IMR-90 (cell line): ENCODE data around the gene FOSL2. TPM values are rescaled to one million over a fixed set of nuclear protein-coding genes. Genes with fewer than 3 reads are reported as not detected.

Source experiments
- ATAC-seq: fragments of 200-7000 bp; cut with Tn5 transposase; 2 replicates; pipeline ENCODE4 v1.9.1; 2020; ENCODE audit warnings: low read depth, mild to moderate bottlenecking, moderate library complexity
- BruUV-seq: library from RNA; stranded (reverse); fragments of 400-500 nt; replicated peaks from 2 replicates; lab custom pipeline; 2021; lab: Mats Ljungman, UMichigan
- CTCF ChIA-PET: fragments of 300-600 bp; formaldehyde crosslinking; extraction: SDS; loops from one replicate; lab custom pipeline; 2021; ENCODE audit warnings: antibody characterized with exemption; lab: Yijun Ruan, JAX
- POLR2A ChIA-PET: fragments of 300-600 bp; sonication (Branson Sonifier 250); formaldehyde crosslinking; loops from one replicate; lab custom pipeline; 2022; ENCODE audit warnings: antibody characterized with exemption; ENCODE audit not compliant: unreplicated experiment; lab: Charles Lee
- DNase-seq: peaks from one replicate; pipeline ENCODE4 v3.0.0; 2013
- H2AFZ ChIP-seq: replicated peaks from 2 replicates; pipeline ENCODE3; 2013; ENCODE audit warnings: low read length, mild to moderate bottlenecking; ENCODE audit not compliant: poor library complexity
- H2AK5ac ChIP-seq: 2 replicates; pipeline ENCODE4 v1.6.1; 2013; ENCODE audit warnings: low read depth, low read length, inconsistent platforms
- H2AK9ac ChIP-seq: replicated peaks from 2 replicates; pipeline ENCODE3; 2013; ENCODE audit warnings: mild to moderate bottlenecking, low read depth, low read length, moderate library complexity; ENCODE audit not compliant: poor library complexity
- H2BK120ac ChIP-seq: 2 replicates; pipeline ENCODE4 v1.6.1; 2013; ENCODE audit warnings: low read depth, low read length, inconsistent platforms
- H2BK15ac ChIP-seq: 3 replicates; pipeline ENCODE4 v1.6.1; 2013; ENCODE audit warnings: low read depth, low read length, inconsistent platforms
- H2BK20ac ChIP-seq: 2 replicates; pipeline ENCODE4 v1.6.1; 2013; ENCODE audit warnings: low read depth, mild to moderate bottlenecking, inconsistent platforms, low read length, moderate library complexity
- H2BK5ac ChIP-seq: 2 replicates; pipeline ENCODE4 v1.6.1; 2013; ENCODE audit warnings: mild to moderate bottlenecking, low read depth, low read length, inconsistent platforms; ENCODE audit not compliant: poor library complexity, severe bottlenecking
- H3K14ac ChIP-seq: replicated peaks from 2 replicates; pipeline ENCODE4 v1.6.1; 2013; ENCODE audit warnings: low read depth, low read length, inconsistent platforms
- H3K18ac ChIP-seq: 2 replicates; pipeline ENCODE4 v1.6.1; 2013; ENCODE audit warnings: low read depth, low read length, control low read depth
- H3K23ac ChIP-seq: 2 replicates; pipeline ENCODE4 v1.6.1; 2013; ENCODE audit warnings: low read depth, low read length, inconsistent platforms
- H3K27ac ChIP-seq: 2 replicates; pipeline ENCODE4 v1.5.1; 2013; ENCODE audit warnings: mild to moderate bottlenecking, control low read depth, low read length; ENCODE audit not compliant: insufficient read depth
- H3K27me3 ChIP-seq: 2 replicates; pipeline ENCODE4 v1.6.1; 2013; ENCODE audit warnings: low read length; ENCODE audit not compliant: control insufficient read depth, insufficient read depth
- H3K36me3 ChIP-seq: 2 replicates; pipeline ENCODE4 v1.6.1; 2013; ENCODE audit warnings: low read length, mixed read lengths; ENCODE audit not compliant: control insufficient read depth, insufficient read depth
- H3K4ac ChIP-seq: 2 replicates; pipeline ENCODE4 v1.6.1; 2013; ENCODE audit warnings: low read depth, low read length, inconsistent platforms
- H3K4me1 ChIP-seq: 2 replicates; pipeline ENCODE4 v1.6.1; 2013; ENCODE audit warnings: low read length, mixed read lengths; ENCODE audit not compliant: control insufficient read depth, insufficient read depth
- H3K4me2 ChIP-seq: 2 replicates; pipeline ENCODE4 v1.6.1; 2013; ENCODE audit warnings: low read depth, mild to moderate bottlenecking, control low read depth, low read length, moderate library complexity
- H3K4me3 ChIP-seq: 2 replicates; pipeline ENCODE4 v1.5.1; 2013; ENCODE audit warnings: low read depth, mild to moderate bottlenecking, control low read depth, low read length, moderate library complexity; ENCODE audit not compliant: insufficient read depth
- H3K56ac ChIP-seq: 2 replicates; pipeline ENCODE4 v1.6.1; 2013; ENCODE audit warnings: low read length, inconsistent platforms; ENCODE audit not compliant: insufficient read depth; ENCODE audit errors: extremely low read depth
- H3K79me1 ChIP-seq, 2 experiments: 2 replicates each; pipeline ENCODE4 v1.6.1; 2013; ENCODE audit warnings: low read length in 2 of 2, inconsistent platforms in 1 of 2, low read depth in 1 of 2
- H3K9ac ChIP-seq: 2 replicates; pipeline ENCODE4 v1.6.1; 2013; ENCODE audit warnings: low read depth, low read length, control low read depth
- H3K9me1 ChIP-seq: 2 replicates; pipeline ENCODE4 v1.6.1; 2013; ENCODE audit warnings: low read length, inconsistent platforms; ENCODE audit not compliant: insufficient read depth
- H3K9me3 ChIP-seq: 2 replicates; pipeline ENCODE4 v1.6.1; 2013; ENCODE audit warnings: low read length; ENCODE audit not compliant: control insufficient read depth, insufficient read depth
- H4K20me1 ChIP-seq: 2 replicates; pipeline ENCODE4 v1.6.1; 2013; ENCODE audit warnings: low read length, inconsistent platforms; ENCODE audit not compliant: insufficient read depth
- H4K5ac ChIP-seq: 2 replicates; pipeline ENCODE4 v1.6.1; 2013; ENCODE audit warnings: mild to moderate bottlenecking, low read depth, low read length, control low read depth
- H4K8ac ChIP-seq, 2 experiments: 2 replicates each; pipeline ENCODE4 v1.6.1; 2013; ENCODE audit warnings: low read depth in 2 of 2, low read length in 2 of 2, control low read depth in 1 of 2, inconsistent platforms in 1 of 2
- H4K91ac ChIP-seq: 2 replicates; pipeline ENCODE4 v1.6.1; 2013; ENCODE audit warnings: low read depth, low read length, inconsistent platforms; ENCODE audit not compliant: insufficient read depth
- BHLHE40 ChIP-seq: fragments of 150-350 bp; IDR thresholded peaks from 2 replicates; pipeline ENCODE4 v1.6.1; 2016; ENCODE audit warnings: mild to moderate bottlenecking, low read depth, low read length
- CEBPB ChIP-seq: IDR thresholded peaks from 2 replicates; pipeline ENCODE4 v1.6.1; 2012; ENCODE audit warnings: low read depth, low read length, improper control_type of control experiment
- CHD1 ChIP-seq: IDR thresholded peaks from 2 replicates; pipeline ENCODE4 v1.6.1; 2012; ENCODE audit warnings: low read depth, low read length, improper control_type of control experiment
- ELK1 ChIP-seq: fragments of 150-350 bp; IDR thresholded peaks from 2 replicates; pipeline ENCODE4 v1.6.1; 2016; ENCODE audit warnings: low read depth, mild to moderate bottlenecking, low read length, moderate library complexity, borderline replicate concordance
- FOS ChIP-seq: fragments of 150-350 bp; IDR thresholded peaks from 2 replicates; pipeline ENCODE4 v1.6.1; 2016; ENCODE audit warnings: low read depth, low read length
- MAFK ChIP-seq: IDR thresholded peaks from 2 replicates; pipeline ENCODE4 v1.6.1; 2012; ENCODE audit warnings: low read depth, low read length, improper control_type of control experiment
- MAZ ChIP-seq: IDR thresholded peaks from 2 replicates; pipeline ENCODE4 v1.6.1; 2012; ENCODE audit warnings: low read depth, mild to moderate bottlenecking, low read length, improper control_type of control experiment, moderate library complexity, borderline replicate concordance
- MXI1 ChIP-seq: IDR thresholded peaks from 2 replicates; pipeline ENCODE4 v1.6.1; 2012; ENCODE audit warnings: low read depth, mild to moderate bottlenecking, low read length, moderate library complexity, borderline replicate concordance
- NFE2L2 ChIP-seq: fragments of 150-350 bp; IDR thresholded peaks from 2 replicates; pipeline ENCODE4 v1.6.1; 2016; ENCODE audit warnings: low read depth, mild to moderate bottlenecking, low read length
- POLR2A ChIP-seq: IDR thresholded peaks from 2 replicates; pipeline ENCODE4 v1.6.1; 2012; ENCODE audit warnings: mild to moderate bottlenecking, low read depth, low read length
- RAD21 ChIP-seq: IDR thresholded peaks from 2 replicates; pipeline ENCODE4 v1.6.1; 2012; ENCODE audit warnings: low read length, improper control_type of control experiment
- RCOR1 ChIP-seq: IDR thresholded peaks from 2 replicates; pipeline ENCODE4 v1.6.1; 2012; ENCODE audit warnings: mild to moderate bottlenecking, low read length, improper control_type of control experiment; ENCODE audit not compliant: insufficient replicate concordance
- RFX5 ChIP-seq: IDR thresholded peaks from 2 replicates; pipeline ENCODE4 v1.8.0; 2012; ENCODE audit warnings: low read depth, mild to moderate bottlenecking, low read length, moderate library complexity
- SMC3 ChIP-seq: fragments of 150-350 bp; IDR thresholded peaks from 2 replicates; pipeline ENCODE4 v1.6.1; 2016; ENCODE audit warnings: low read depth, mild to moderate bottlenecking, antibody characterized with exemption, low read length, moderate library complexity
- WGBS, 2 experiments: methylation state at CpG; one replicate each; pipeline versions ENCODE4 v1.1.5 to v1.1.7; 2013; ENCODE audit warnings: missing lambda C conversion rate in 2 of 2; ENCODE audit not compliant: insufficient read length in 1 of 2; ENCODE audit errors: extremely low coverage in 2 of 2; 5-methylcytosine and 5-hydroxymethylcytosine counted together
- dilution Hi-C: fragments of 300-500 bp; cut with HindIII; formaldehyde crosslinking; loops from one replicate; pipeline ENCODE4 v1.14.3; 2018; ENCODE audit warnings: low sequenced_read_pairs; ENCODE audit not compliant: unreplicated experiment
- in situ Hi-C: fragments of 300-500 bp; cut with MboI; formaldehyde crosslinking; loops from 3 replicates; pipeline ENCODE4 v1.14.3; 2019; ENCODE audit warnings: low sequenced_read_pairs, inconsistent platforms, mixed read lengths
- intact Hi-C: fragments of 100-400 bp; cut with micrococcal nuclease; formaldehyde crosslinking; loops from 2 replicates; pipeline ENCODE4 v1.10.0; 2022
- polyA plus RNA-seq, 3 experiments: library from polyadenylated mRNA; depleted of rRNA; stranded (reverse); fragments of >200 nt; gene quantifications; 2 replicates each; pipeline ENCODE4 v1.2.3, GENCODE V29; 2012; ENCODE audit warnings: low replicate concordance in 1 of 3
- total RNA-seq: library from RNA; depleted of rRNA; stranded (reverse); fragments of >200 nt; gene quantifications from 2 replicates; pipeline ENCODE4 v1.2.3, GENCODE V29; 2012

The FOSL2 gene
- total and polyA plus RNA-seq, 2 of the 4 experiments (the other 2 are of a cell fraction) = 31.4 to 46.3 TPM

DNA sequence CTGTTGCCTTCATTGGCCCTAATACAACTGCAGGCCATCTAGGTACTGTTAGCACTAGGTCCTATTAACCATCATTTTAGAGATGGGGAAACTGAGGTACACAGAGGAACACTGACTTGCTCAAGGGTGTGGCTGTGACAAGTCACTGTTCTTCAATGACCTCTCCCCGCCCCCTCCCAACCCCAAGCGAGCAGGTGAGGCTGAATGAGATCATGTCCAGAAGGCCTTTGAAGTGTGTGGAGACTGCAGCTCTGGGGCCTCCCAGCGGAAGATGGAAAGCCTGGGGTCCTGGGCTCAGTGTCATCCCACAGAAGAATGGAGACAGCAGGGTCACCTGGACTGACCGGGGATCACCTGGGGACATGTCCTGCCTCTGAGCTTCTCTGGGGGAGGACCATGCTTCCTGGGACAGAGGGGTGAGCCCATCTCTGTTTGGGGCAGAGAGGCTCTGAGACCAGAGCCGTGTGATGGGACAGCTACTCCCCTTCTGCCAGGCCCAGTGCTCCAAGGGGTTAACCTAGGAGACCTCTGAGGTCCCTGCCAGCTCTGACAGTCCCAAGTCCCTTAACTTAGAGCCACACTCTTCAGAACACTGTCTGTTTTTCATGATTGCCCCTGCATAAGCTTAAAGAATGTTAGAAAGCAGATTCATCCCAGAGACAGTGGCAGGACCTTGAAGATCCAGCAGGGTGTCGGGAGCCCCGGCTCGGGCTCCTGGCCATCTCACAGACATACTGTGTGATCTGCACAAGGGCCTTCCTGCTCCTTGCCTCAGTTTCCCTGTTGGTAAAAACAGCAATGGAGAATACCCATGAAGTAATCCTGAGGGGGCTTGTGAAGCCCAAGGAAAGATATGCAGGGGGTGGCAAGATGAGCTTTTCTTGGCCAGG, 16.7 kb upstream of the FOSL2 start:
- no peaks in the 10 kb centered on the region for H3K4me1 ChIP-seq
- no peak overlapping the region for H2BK15ac ChIP-seq
- TF ChIP-seq RCOR1 (no peak), CEBPB (no peak), MAZ (no peak), SMC3 (no peak), FOS (no peak), RAD21 (no peak), CHD1 (no peak), BHLHE40 (no peak), ELK1 (no peak), RFX5 (no peak), POLR2A (no peak), NFE2L2 (no peak), MXI1 (no peak), MAFK (no peak)
- no peak overlapping the region for H3K9ac ChIP-seq
- no peak overlapping the region for H2BK5ac ChIP-seq
- peaks cover 14% of the 10 kb centered on the region for H3K27me3 ChIP-seq
- no peak overlapping the region for H4K91ac ChIP-seq
- dilution Hi-C loops (no loop called here), in situ Hi-C loops (no loop called here), intact Hi-C loops (no loop called here)
- H3K18ac ChIP-seq = no peak overlapping the region
- H2AK9ac ChIP-seq = peak overlapping the region; percentile 25
- H4K5ac ChIP-seq = no peak overlapping the region
- no peaks in the 10 kb centered on the region for H3K36me3 ChIP-seq
- no peaks in the 10 kb centered on the region for H3K9me1 ChIP-seq
- H2AK5ac ChIP-seq = no peak overlapping the region; the same call in 1 of the 2 replicates
- H4K8ac ChIP-seq = no peak overlapping the region
- H3K56ac ChIP-seq = no peak overlapping the region
- H3K4me2 ChIP-seq = no peak overlapping the region
- ATAC-seq = no peak
- ChIA-PET POLR2A (no interaction called here), CTCF (no interaction called here)
- no TSS peak for BruUV-seq
- no peak overlapping the region for H3K23ac ChIP-seq
- H4K20me1 ChIP-seq = no peaks in the 10 kb centered on the region
- no peak for DNase-seq
- no peaks in the 10 kb centered on the region for H3K9me3 ChIP-seq
- H2BK20ac ChIP-seq = no peak overlapping the region
- H3K14ac ChIP-seq = no peak overlapping the region
- WGBS, 2 experiments = 83% methylated on average over 2 of the region's 8 CpGs; no CpG with 5 or more reads in 1 of the 2 experiments
- H3K4ac ChIP-seq = no peak overlapping the region
- H2BK120ac ChIP-seq = no peak overlapping the region
- H3K79me1 ChIP-seq = no peaks in the 10 kb centered on the region
- no peak overlapping the region for H3K4me3 ChIP-seq
- H2AFZ ChIP-seq = no peak overlapping the region
- no peak overlapping the region for H3K27ac ChIP-seq
